Osteocyte (in vitro differentiated cells): ENCODE measurements around the gene SMIM43. TPM values are rescaled to one million over a fixed set of nuclear protein-coding genes. Genes with fewer than 3 reads are reported as not detected.

ENCODE experiments used
- DNase-seq: peaks from one replicate; pipeline ENCODE4 v3.0.0; 2021; ENCODE audit warnings: mixed read lengths; ENCODE audit not compliant: unreplicated experiment; ENCODE audit errors: extremely low spot score
- H3K27ac Mint-ChIP-seq: one replicate; pipeline ENCODE4 v1.8.0; 2021; ENCODE audit warnings: mild to moderate bottlenecking, mixed read lengths; ENCODE audit not compliant: unreplicated experiment
- H3K27me3 Mint-ChIP-seq: one replicate; pipeline ENCODE4 v1.8.0; 2021; ENCODE audit warnings: mixed read lengths; ENCODE audit not compliant: unreplicated experiment
- H3K36me3 Mint-ChIP-seq: one replicate; pipeline ENCODE4 v1.8.0; 2021; ENCODE audit warnings: mixed read lengths; ENCODE audit not compliant: unreplicated experiment
- H3K4me1 Mint-ChIP-seq: one replicate; pipeline ENCODE4 v1.8.0; 2021; ENCODE audit warnings: mixed read lengths; ENCODE audit not compliant: unreplicated experiment
- H3K4me3 Mint-ChIP-seq: one replicate; pipeline ENCODE4 v1.8.0; 2021; ENCODE audit warnings: mild to moderate bottlenecking, moderate library complexity, mixed read lengths; ENCODE audit not compliant: unreplicated experiment
- H3K9me3 Mint-ChIP-seq: one replicate; pipeline ENCODE4 v1.8.0; 2021; ENCODE audit warnings: mixed read lengths; ENCODE audit not compliant: unreplicated experiment
- total RNA-seq: library from RNA; stranded (reverse); gene quantifications from 2 replicates; pipeline ENCODE4 v1.2.1, GENCODE V29; 2021
- TF ChIP-seq, protein P1 (sequence below): fragments of 200-600 bp; sonication (generic); IDR thresholded peaks from 2 replicates; pipeline ENCODE4 v1.5.0; 2021; ENCODE audit warnings: antibody characterized with exemption, mild to moderate bottlenecking, moderate library complexity

SMIM43 gene
- total RNA-seq, 1 donor from 2014 or later, result not detected

DNA sequence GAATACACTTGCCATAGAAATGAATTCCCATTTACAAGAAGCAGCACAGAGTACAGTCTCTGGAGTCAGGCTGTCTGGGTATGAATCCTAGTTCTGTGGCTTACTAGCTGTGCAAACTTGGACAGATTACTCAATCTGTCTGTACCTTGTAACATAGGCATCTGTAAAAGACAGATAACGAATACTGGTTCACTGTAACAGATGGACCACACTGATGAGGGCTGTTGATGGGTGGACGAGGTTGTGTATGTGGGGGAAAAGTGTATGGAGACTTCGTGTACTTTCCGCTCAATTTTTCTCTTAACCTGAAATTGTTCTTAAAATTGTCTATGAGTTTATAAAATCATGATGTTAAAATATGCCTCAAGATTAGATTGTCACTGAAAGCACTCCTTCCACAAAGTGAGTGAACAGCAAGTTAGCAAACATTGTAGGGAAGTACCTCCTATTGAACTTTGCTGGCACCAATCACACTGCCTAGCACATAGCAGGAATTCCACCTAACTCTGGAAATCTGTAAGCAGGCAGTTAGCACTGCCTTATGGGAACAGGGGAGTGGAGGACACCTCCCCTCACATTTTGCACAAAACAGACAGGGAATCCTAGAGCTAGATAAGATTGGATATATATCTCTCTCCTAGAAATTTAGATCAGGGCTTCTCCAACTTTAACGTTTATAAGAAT lies 29.7 kb upstream of the SMIM43 start:
- H3K4me3 Mint-ChIP-seq, result no peak overlapping the region
- TF ChIP-seq, protein P1, sequence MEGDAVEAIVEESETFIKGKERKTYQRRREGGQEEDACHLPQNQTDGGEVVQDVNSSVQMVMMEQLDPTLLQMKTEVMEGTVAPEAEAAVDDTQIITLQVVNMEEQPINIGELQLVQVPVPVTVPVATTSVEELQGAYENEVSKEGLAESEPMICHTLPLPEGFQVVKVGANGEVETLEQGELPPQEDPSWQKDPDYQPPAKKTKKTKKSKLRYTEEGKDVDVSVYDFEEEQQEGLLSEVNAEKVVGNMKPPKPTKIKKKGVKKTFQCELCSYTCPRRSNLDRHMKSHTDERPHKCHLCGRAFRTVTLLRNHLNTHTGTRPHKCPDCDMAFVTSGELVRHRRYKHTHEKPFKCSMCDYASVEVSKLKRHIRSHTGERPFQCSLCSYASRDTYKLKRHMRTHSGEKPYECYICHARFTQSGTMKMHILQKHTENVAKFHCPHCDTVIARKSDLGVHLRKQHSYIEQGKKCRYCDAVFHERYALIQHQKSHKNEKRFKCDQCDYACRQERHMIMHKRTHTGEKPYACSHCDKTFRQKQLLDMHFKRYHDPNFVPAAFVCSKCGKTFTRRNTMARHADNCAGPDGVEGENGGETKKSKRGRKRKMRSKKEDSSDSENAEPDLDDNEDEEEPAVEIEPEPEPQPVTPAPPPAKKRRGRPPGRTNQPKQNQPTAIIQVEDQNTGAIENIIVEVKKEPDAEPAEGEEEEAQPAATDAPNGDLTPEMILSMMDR, result no peak
- no peak overlapping the region for H3K27ac Mint-ChIP-seq
- H3K27me3 Mint-ChIP-seq, result no peaks in the 10 kb centered on the region
- no peaks in the 10 kb centered on the region for H3K9me3 Mint-ChIP-seq
- DNase-seq, result no peak
- no peaks in the 10 kb centered on the region for H3K36me3 Mint-ChIP-seq
- peaks cover 16% of the 10 kb centered on the region for H3K4me1 Mint-ChIP-seq

DNA sequence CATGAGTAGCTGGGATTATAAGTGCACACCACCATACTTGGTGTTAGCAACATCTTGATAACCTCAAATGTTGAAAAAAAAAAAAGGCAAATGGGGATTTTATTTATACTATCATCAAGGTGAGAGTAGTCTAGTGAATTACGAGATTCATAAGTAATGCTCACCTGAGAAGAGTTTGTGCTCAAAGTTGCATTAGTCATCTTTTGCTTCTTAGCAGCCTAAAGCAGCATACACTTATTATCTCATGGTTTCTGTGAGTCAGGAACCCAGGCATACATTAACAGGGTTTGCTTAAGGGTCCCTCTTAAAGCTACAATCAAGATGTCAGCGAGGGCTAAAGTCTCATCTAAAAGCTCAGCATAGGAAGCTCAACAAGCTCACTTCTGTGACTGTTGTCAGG lies 28.0 kb upstream of the SMIM43 start:
- TF ChIP-seq, protein P1, result no peak
- Mint-ChIP-seq H3K27ac (no peak overlapping the region), H3K4me3 (no peak overlapping the region), H3K9me3 (no peaks in the 10 kb centered on the region), H3K27me3 (no peaks in the 10 kb centered on the region), H3K4me1 (peaks cover 24% of the 10 kb centered on the region), H3K36me3 (no peaks in the 10 kb centered on the region)
- no peak for DNase-seq

DNA sequence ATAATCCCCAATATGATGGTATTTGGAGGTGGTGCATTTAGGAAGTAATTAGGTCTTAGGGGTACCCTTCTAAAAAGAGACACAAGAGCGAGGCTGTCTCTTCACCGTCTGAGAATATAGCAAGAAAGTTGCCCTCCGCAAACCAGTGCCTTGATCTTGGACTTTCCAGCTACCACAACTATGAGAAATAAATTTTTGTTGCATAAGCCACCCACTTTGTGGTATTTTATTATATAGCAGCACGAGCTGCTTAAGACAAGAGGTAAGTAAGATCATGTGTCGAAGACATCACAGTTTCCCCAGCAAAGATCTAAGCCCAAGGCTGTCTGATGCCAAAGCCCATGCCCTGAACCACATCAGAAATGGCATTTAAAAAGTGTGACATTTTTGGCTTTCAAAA lies 26.5 kb upstream of the SMIM43 start:
- H3K27ac Mint-ChIP-seq, result no peak overlapping the region
- no peaks in the 10 kb centered on the region for H3K27me3 Mint-ChIP-seq
- DNase-seq, result no peak

DNA sequence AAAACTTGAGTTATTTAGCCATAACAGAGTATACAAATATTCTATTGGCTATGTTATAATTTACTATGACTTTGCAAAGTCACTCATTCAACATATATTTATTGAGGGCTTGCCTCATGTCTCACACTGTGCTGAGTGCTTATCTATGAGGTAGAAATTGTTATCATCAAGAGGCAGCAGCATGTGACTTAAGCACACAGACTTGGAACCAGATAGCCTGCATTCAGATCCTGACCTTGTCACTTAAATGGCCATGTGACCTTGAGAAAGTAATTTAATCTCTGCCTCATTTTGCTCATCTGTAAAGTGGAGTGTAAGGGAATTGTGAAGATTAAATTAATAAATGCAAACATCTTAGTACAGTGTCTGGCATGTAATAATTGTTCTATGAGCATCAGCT lies 26.0 kb upstream of the SMIM43 start:
- TF ChIP-seq, protein P1, result no peak
- no peaks in the 10 kb centered on the region for H3K27me3 Mint-ChIP-seq
- no peak overlapping the region for H3K27ac Mint-ChIP-seq
- H3K36me3 Mint-ChIP-seq, result no peaks in the 10 kb centered on the region
- H3K9me3 Mint-ChIP-seq, result no peaks in the 10 kb centered on the region
- no peak for DNase-seq
- H3K4me1 Mint-ChIP-seq, result peaks cover 26% of the 10 kb centered on the region
- no peak overlapping the region for H3K4me3 Mint-ChIP-seq

More for the DNA sequence above, 26.5 kb upstream of the SMIM43 start:
- Mint-ChIP-seq H3K4me1 (peaks cover 24% of the 10 kb centered on the region), H3K36me3 (no peaks in the 10 kb centered on the region), H3K4me3 (no peak overlapping the region), H3K9me3 (no peaks in the 10 kb centered on the region)
- TF ChIP-seq, protein P1, result no peak

DNA sequence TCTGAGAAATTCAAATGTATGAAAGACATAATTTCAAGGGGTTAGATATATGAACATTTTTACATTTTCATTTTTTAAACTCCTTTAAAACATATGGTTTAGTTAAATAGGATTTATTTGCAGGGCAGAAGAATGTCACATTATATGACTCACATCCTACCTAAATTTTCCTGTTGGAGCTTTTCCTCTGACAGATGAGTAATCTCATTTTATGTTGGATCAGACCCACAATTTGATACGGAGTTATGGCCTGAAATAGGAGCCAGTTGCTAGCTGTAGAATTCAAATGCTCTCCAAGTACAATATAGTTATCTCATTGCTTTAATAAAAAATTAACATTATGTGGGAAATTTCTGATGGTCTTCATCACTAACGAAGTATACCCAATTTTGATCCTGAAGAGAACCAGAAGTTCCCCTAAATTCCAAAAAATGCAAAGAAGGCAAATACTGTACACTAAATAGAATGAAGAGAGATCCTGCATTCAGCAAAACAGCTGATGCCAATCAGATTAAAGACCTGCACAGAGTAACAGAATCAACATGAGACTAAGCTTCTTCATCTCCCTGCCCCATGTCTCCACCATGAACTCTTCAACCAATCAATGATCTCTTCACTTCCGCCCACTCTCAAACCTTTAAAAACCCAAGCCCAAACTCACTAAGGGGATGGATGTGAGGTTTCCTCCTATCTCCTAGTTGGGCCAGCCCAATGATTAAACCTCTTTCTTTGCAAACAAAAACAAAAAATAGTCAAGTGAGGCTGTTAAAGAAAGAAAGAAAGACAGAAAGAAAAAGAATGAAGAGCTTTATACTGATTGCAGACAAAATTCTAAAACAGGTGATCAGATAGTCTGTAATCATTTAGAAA lies 25.2 kb upstream of the SMIM43 start:
- Mint-ChIP-seq H3K36me3 (no peaks in the 10 kb centered on the region), H3K27ac (no peak overlapping the region), H3K4me3 (no peak overlapping the region), H3K4me1 (peaks cover 33% of the 10 kb centered on the region), H3K27me3 (no peaks in the 10 kb centered on the region), H3K9me3 (no peaks in the 10 kb centered on the region)
- TF ChIP-seq, protein P1, result no peak
- no peak for DNase-seq
